Tibial nerve (tissue), 4 donors: ENCODE results near the gene KIAA0586. TPM values are rescaled to one million over a fixed set of nuclear protein-coding genes. Genes with fewer than 3 reads are reported as not detected.

Experiments used
- DNase-seq, 2 donors: peaks; one replicate each; pipeline ENCODE4 v3.0.0-alpha.2; 2019; ENCODE audit warnings: low spot score in 2 of 2
- H3K27ac ChIP-seq, 4 donors: fragments of 200-600 bp; sonication (generic) in 3 of 4; one replicate each; pipeline ENCODE4 v1.5.1; 2017 to 2019; ENCODE audit warnings: mild to moderate bottlenecking in 1 of 4
- H3K27me3 ChIP-seq, 2 donors: fragments of 200-600 bp; sonication (generic) in 1 of 2; one replicate each; pipeline versions ENCODE4 v1.5.1 to v1.6.0; 2017 to 2019
- H3K36me3 ChIP-seq, 3 donors: fragments of 200-600 bp; sonication (generic); one replicate each; pipeline ENCODE4 v1.5.1; 2018 to 2019
- H3K4me1 ChIP-seq, 4 donors: fragments of 200-600 bp; sonication (generic) in 3 of 4; one replicate each; pipeline ENCODE4 v1.5.1; 2017 to 2019
- H3K4me3 ChIP-seq, 4 donors: fragments of 200-600 bp; sonication (generic) in 3 of 4; one replicate each; pipeline ENCODE4 v1.5.1; 2017 to 2019; ENCODE audit warnings: mild to moderate bottlenecking in 1 of 4, moderate library complexity in 1 of 4
- H3K9me3 ChIP-seq, 4 donors: fragments of 200-600 bp; sonication (generic) in 3 of 4; one replicate each; pipeline ENCODE4 v1.5.1; 2017 to 2019
- CTCF ChIP-seq, 5 experiments: fragments of 200-600 bp in 3 of 5; fragments of 450-650 bp in 2 of 5; sonication (generic) in 3 of 5; IDR thresholded peaks; one replicate each; pipeline ENCODE4 v1.5.1; 2016 to 2019; ENCODE audit warnings: antibody characterized with exemption in 5 of 5, mild to moderate bottlenecking in 3 of 5, moderate library complexity in 2 of 5
- EP300 ChIP-seq, 2 donors: sonication (generic); formaldehyde crosslinking; IDR thresholded peaks; one replicate each; pipeline ENCODE4 v1.6.1; 2017; ENCODE audit warnings: antibody characterized with exemption in 2 of 2, mild to moderate bottlenecking in 1 of 2
- POLR2A ChIP-seq, 2 donors: fragments of 450-650 bp; IDR thresholded peaks; one replicate each; pipeline ENCODE4 v1.6.1; 2017; ENCODE audit warnings: antibody characterized with exemption in 2 of 2, mild to moderate bottlenecking in 2 of 2, moderate library complexity in 2 of 2
- WGBS, 2 donors: methylation state at CpG; one replicate each; pipeline ENCODE4 v1.1.5; 2018; 5-methylcytosine and 5-hydroxymethylcytosine counted together
- total RNA-seq, 4 donors: library from RNA; depleted of rRNA; stranded (reverse); fragments of >200 nt; gene quantifications; one replicate each; pipeline ENCODE4 v1.1.0, GENCODE V29; 2016

KIAA0586 gene
- total RNA-seq, 4 donors from 2014 or later, result 17.1 to 27.3 (median 17.5) TPM

- H3K4me3 ChIP-seq, result no peak overlapping the region
- no peak overlapping the region for H3K27ac ChIP-seq
- no peaks in the 10 kb centered on the region for H3K27me3 ChIP-seq
- TF ChIP-seq EP300 (IDR thresholded peaks at IDR 0.05) (no peak), CTCF (IDR thresholded peaks at IDR 0.05) (no peak), POLR2A (IDR thresholded peaks at IDR 0.05) (no peak)
- H3K36me3 ChIP-seq, result no peaks in the 10 kb centered on the region
- DNase-seq, result no peak
- WGBS, 2 donors, result 95 to 97% methylated on average over 7 of the region's 7 CpGs
- no peaks in the 10 kb centered on the region for H3K9me3 ChIP-seq
- no peaks in the 10 kb centered on the region for H3K4me1 ChIP-seq
Measured at GRCh38 chr14:58571256-58571655, 143.7 kb downstream of the KIAA0586 start.

GRCh38 chr14:58571769-58572472 is 144.4 kb downstream of the KIAA0586 start:
- H3K9me3 ChIP-seq, result no peaks in the 10 kb centered on the region
- no peaks in the 10 kb centered on the region for H3K36me3 ChIP-seq
- no peak overlapping the region for H3K27ac ChIP-seq
- no peak for TF ChIP-seq CTCF (IDR thresholded peaks at IDR 0.05)
- no peak for TF ChIP-seq POLR2A (IDR thresholded peaks at IDR 0.05)
- no peak for TF ChIP-seq EP300 (IDR thresholded peaks at IDR 0.05)
- H3K4me3 ChIP-seq, result no peak overlapping the region
- no peaks in the 10 kb centered on the region for H3K4me1 ChIP-seq
- H3K27me3 ChIP-seq, result no peaks in the 10 kb centered on the region
- DNase-seq, result no peak
- WGBS, 2 donors, result 45 to 55% methylated on average over 9 of the region's 9 CpGs

- TF ChIP-seq CTCF (IDR thresholded peaks at IDR 0.05), result no peak
- no peak for TF ChIP-seq POLR2A (IDR thresholded peaks at IDR 0.05)
- TF ChIP-seq EP300 (IDR thresholded peaks at IDR 0.05), result no peak
- Histone ChIP-seq H3K4me3 (no peak overlapping the region), H3K27me3 (no peaks in the 10 kb centered on the region), H3K4me1 (no peaks in the 10 kb centered on the region), H3K36me3 (no peaks in the 10 kb centered on the region), H3K27ac (no peak overlapping the region), H3K9me3 (no peaks in the 10 kb centered on the region)
- 81 to 83% methylated on average over 1 of the region's 1 CpG for WGBS, 2 donors
- DNase-seq, result no peak
Measured at GRCh38 chr14:58572473-58572853, 144.9 kb downstream of the KIAA0586 start.

GRCh38 chr14:58572863-58573262 is 145.3 kb downstream of the KIAA0586 start:
- no peaks in the 10 kb centered on the region for H3K27me3 ChIP-seq
- no peak overlapping the region for H3K27ac ChIP-seq
- H3K4me1 ChIP-seq, result no peaks in the 10 kb centered on the region
- H3K36me3 ChIP-seq, result no peaks in the 10 kb centered on the region
- H3K9me3 ChIP-seq, result no peaks in the 10 kb centered on the region
- TF ChIP-seq EP300 (IDR thresholded peaks at IDR 0.05) (no peak), CTCF (IDR thresholded peaks at IDR 0.05) (no peak), POLR2A (IDR thresholded peaks at IDR 0.05) (no peak)
- DNase-seq, result no peak
- no peak overlapping the region for H3K4me3 ChIP-seq
- WGBS, 2 donors, result 89 to 97% methylated on average over 2 of the region's 2 CpGs

- Histone ChIP-seq H3K27ac (no peak overlapping the region), H3K36me3 (no peaks in the 10 kb centered on the region), H3K4me1 (no peaks in the 10 kb centered on the region), H3K4me3 (no peak overlapping the region), H3K9me3 (no peaks in the 10 kb centered on the region), H3K27me3 (no peaks in the 10 kb centered on the region)
- WGBS, 2 donors, result 93 to 94% methylated on average over 2 of the region's 2 CpGs
- TF ChIP-seq EP300 (IDR thresholded peaks at IDR 0.05) (no peak), CTCF (IDR thresholded peaks at IDR 0.05) (no peak), POLR2A (IDR thresholded peaks at IDR 0.05) (no peak)
- no peak for DNase-seq
Measured at GRCh38 chr14:58574623-58575022, 147.1 kb downstream of the KIAA0586 start.
